ENCODE measurements around the gene C10orf90.

DNA sequence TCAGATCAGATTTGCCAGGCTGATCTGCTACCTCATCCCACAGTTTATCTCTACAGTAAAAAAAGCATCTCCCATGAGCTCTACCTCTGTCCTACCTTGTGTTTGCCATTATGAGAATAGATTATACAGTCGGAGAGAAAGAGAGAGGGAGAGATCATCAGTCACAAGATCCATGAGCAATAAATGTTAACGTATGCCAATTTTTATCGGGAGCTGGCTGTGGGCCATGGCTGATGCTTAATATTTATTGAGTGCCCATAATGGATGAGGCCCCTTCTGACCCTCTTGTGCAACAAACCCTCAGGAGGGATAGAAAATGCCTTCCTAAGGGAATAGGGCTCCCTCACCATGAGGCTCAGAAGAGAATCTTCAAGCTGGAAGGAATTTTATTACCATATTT is 52.8 kb downstream of the C10orf90 start:
- TF ChIP-seq, protein P1, sequence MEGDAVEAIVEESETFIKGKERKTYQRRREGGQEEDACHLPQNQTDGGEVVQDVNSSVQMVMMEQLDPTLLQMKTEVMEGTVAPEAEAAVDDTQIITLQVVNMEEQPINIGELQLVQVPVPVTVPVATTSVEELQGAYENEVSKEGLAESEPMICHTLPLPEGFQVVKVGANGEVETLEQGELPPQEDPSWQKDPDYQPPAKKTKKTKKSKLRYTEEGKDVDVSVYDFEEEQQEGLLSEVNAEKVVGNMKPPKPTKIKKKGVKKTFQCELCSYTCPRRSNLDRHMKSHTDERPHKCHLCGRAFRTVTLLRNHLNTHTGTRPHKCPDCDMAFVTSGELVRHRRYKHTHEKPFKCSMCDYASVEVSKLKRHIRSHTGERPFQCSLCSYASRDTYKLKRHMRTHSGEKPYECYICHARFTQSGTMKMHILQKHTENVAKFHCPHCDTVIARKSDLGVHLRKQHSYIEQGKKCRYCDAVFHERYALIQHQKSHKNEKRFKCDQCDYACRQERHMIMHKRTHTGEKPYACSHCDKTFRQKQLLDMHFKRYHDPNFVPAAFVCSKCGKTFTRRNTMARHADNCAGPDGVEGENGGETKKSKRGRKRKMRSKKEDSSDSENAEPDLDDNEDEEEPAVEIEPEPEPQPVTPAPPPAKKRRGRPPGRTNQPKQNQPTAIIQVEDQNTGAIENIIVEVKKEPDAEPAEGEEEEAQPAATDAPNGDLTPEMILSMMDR (IDR thresholded peaks at IDR 0.05; ENCODE audit: extremely low read depth in 1 of 2, insufficient read depth in 1 of 2, low read depth in 1 of 2, low read length in 2 of 2) = no peak
- TF ChIP-seq POLR2A (IDR thresholded peaks at IDR 0.05; ENCODE audit: low read depth, low read length) = no peak
